Panc1 (cell line): Measurements from ENCODE around the gene PIGW.

ENCODE experiments used
- POLR2AphosphoS5 ChIP-seq: IDR thresholded peaks from 2 replicates; pipeline ENCODE4 v1.6.1; 2012; ENCODE audit warnings: mild to moderate bottlenecking, low read depth, low read length, moderate library complexity
- SIN3A ChIP-seq: IDR thresholded peaks from 2 replicates; pipeline ENCODE4 v1.6.1; 2012; ENCODE audit warnings: low read depth, mild to moderate bottlenecking, low read length, moderate library complexity, borderline replicate concordance; ENCODE audit not compliant: insufficient read depth
- TCF7L2 ChIP-seq: IDR thresholded peaks from 2 replicates; pipeline ENCODE4 v1.6.1; 2011; ENCODE audit warnings: mild to moderate bottlenecking, low read depth, low read length, inconsistent platforms
- TF ChIP-seq, protein P1 (sequence below): fragments of 450-650 bp; IDR thresholded peaks from 2 replicates; pipeline ENCODE4 v1.5.1; 2017; ENCODE audit warnings: mild to moderate bottlenecking
- TF ChIP-seq, protein P2 (sequence below), 2 experiments: IDR thresholded peaks; 2 replicates each; pipeline ENCODE4 v1.6.1; 2011 to 2012; ENCODE audit warnings: low read depth in 2 of 2, control low read depth in 1 of 2, low read length in 1 of 2, mild to moderate bottlenecking in 1 of 2, moderate library complexity in 1 of 2; ENCODE audit not compliant: insufficient read depth in 1 of 2

DNA sequence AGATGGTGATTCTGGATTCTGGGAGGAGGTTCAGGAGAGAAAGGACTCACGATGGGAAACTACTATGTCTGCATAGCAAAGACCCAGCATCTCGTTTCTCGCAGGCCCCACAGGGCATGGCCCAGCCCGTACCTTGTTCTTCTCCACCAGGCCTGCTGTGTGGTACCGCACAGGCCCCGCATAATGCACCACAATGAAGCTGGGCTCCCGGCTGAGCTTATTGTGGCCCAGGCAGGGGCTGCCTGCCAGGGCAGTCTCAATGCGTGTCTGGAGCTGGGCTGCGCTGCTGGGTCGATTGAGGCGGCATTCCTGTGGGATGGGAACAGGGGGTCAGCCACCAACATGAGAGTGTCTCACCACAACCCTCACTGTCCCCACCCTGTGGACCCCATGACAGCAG, 28.0 kb upstream of the PIGW start:
- TF ChIP-seq, protein P1, sequence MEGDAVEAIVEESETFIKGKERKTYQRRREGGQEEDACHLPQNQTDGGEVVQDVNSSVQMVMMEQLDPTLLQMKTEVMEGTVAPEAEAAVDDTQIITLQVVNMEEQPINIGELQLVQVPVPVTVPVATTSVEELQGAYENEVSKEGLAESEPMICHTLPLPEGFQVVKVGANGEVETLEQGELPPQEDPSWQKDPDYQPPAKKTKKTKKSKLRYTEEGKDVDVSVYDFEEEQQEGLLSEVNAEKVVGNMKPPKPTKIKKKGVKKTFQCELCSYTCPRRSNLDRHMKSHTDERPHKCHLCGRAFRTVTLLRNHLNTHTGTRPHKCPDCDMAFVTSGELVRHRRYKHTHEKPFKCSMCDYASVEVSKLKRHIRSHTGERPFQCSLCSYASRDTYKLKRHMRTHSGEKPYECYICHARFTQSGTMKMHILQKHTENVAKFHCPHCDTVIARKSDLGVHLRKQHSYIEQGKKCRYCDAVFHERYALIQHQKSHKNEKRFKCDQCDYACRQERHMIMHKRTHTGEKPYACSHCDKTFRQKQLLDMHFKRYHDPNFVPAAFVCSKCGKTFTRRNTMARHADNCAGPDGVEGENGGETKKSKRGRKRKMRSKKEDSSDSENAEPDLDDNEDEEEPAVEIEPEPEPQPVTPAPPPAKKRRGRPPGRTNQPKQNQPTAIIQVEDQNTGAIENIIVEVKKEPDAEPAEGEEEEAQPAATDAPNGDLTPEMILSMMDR: no peak
- TF ChIP-seq SIN3A (no peak), POLR2AphosphoS5 (no peak), TCF7L2 (no peak)
- TF ChIP-seq, protein P2, sequence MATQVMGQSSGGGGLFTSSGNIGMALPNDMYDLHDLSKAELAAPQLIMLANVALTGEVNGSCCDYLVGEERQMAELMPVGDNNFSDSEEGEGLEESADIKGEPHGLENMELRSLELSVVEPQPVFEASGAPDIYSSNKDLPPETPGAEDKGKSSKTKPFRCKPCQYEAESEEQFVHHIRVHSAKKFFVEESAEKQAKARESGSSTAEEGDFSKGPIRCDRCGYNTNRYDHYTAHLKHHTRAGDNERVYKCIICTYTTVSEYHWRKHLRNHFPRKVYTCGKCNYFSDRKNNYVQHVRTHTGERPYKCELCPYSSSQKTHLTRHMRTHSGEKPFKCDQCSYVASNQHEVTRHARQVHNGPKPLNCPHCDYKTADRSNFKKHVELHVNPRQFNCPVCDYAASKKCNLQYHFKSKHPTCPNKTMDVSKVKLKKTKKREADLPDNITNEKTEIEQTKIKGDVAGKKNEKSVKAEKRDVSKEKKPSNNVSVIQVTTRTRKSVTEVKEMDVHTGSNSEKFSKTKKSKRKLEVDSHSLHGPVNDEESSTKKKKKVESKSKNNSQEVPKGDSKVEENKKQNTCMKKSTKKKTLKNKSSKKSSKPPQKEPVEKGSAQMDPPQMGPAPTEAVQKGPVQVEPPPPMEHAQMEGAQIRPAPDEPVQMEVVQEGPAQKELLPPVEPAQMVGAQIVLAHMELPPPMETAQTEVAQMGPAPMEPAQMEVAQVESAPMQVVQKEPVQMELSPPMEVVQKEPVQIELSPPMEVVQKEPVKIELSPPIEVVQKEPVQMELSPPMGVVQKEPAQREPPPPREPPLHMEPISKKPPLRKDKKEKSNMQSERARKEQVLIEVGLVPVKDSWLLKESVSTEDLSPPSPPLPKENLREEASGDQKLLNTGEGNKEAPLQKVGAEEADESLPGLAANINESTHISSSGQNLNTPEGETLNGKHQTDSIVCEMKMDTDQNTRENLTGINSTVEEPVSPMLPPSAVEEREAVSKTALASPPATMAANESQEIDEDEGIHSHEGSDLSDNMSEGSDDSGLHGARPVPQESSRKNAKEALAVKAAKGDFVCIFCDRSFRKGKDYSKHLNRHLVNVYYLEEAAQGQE (IDR thresholded peaks at IDR 0.05; ENCODE audit: insufficient read depth in 1 of 2, low read depth in 2 of 2, low read length in 1 of 2): no peak
